ENCODE measurements around the gene DOCK2. TPM values are rescaled to one million over a fixed set of nuclear protein-coding genes. Genes with fewer than 3 reads are reported as not detected.
A peak's percentile ranks its signal among the peaks of the same experiment; 100 is the strongest.

DOCK2 gene
- total and polyA plus RNA-seq, 9 of the 15 experiments (the other 6 are each of a cell fraction or from before 2014, with no cell fraction given) = 4.5 to 42.6 (median 20.5) TPM

DNA sequence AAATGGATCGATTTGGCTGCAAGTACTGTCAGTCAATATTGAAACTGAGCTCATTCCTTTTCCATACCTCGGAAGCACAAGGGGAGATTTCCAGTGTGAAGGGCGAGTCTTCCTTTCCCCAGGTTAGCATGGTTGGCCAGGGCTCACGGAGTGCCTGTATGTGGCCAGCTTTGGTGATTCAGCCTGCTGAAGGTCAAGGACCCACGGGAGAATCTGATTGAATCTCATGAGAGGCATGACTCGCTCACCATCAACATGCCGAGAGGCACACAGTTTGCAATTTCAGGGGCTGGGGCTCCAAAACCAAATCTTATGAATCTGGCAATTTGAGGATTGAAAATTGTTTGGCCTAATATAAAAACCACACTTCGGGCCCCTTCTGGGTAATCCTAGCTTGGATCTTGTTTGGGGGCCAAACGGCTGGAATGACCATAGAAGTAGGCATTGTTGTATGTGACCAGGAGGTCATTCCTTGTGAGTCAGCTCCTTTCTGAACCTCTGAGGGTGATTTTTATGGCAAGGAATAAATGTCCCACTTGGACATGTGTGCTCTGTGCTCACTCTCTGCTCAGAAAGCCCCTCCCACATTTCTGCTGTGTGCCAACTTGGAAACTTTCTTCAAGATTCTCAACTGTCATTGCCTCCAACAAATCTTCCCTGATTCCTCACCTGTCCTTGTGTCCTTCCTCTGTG is 69.8 kb downstream of the DOCK2 start (continued):
- TF ChIP-seq, protein P1, sequence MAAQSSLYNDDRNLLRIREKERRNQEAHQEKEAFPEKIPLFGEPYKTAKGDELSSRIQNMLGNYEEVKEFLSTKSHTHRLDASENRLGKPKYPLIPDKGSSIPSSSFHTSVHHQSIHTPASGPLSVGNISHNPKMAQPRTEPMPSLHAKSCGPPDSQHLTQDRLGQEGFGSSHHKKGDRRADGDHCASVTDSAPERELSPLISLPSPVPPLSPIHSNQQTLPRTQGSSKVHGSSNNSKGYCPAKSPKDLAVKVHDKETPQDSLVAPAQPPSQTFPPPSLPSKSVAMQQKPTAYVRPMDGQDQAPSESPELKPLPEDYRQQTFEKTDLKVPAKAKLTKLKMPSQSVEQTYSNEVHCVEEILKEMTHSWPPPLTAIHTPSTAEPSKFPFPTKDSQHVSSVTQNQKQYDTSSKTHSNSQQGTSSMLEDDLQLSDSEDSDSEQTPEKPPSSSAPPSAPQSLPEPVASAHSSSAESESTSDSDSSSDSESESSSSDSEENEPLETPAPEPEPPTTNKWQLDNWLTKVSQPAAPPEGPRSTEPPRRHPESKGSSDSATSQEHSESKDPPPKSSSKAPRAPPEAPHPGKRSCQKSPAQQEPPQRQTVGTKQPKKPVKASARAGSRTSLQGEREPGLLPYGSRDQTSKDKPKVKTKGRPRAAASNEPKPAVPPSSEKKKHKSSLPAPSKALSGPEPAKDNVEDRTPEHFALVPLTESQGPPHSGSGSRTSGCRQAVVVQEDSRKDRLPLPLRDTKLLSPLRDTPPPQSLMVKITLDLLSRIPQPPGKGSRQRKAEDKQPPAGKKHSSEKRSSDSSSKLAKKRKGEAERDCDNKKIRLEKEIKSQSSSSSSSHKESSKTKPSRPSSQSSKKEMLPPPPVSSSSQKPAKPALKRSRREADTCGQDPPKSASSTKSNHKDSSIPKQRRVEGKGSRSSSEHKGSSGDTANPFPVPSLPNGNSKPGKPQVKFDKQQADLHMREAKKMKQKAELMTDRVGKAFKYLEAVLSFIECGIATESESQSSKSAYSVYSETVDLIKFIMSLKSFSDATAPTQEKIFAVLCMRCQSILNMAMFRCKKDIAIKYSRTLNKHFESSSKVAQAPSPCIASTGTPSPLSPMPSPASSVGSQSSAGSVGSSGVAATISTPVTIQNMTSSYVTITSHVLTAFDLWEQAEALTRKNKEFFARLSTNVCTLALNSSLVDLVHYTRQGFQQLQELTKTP (IDR thresholded peaks at IDR 0.05; ENCODE audit: low read depth in 1 of 2, partially characterized antibody in 2 of 2) = no peak
- no peak for TF ChIP-seq ZFPM2 (CRISPR knock-in tag; IDR thresholded peaks at IDR 0.05)
- 0 out of 4 replicates have a peak, but pooled peaks of 1 of the 2 experiments have one; percentile 8 for TF ChIP-seq KDM1A (IDR thresholded peaks at IDR 0.05)
- TF ChIP-seq, protein P2, sequence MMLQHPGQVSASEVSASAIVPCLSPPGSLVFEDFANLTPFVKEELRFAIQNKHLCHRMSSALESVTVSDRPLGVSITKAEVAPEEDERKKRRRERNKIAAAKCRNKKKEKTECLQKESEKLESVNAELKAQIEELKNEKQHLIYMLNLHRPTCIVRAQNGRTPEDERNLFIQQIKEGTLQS (IDR thresholded peaks at IDR 0.05) = 0 out of 2 replicates have a peak, but pooled peaks have one; percentile 15
- TF ChIP-seq, protein P2 (CRISPR knock-in tag; conservative IDR thresholded peaks at IDR 0.05) = no peak

Data from K562 (cell line).